NCI-H526 (cell line): ENCODE results near the gene COPS3.
A peak's percentile ranks its signal among the peaks of the same experiment; 100 is the strongest.

Experiments
- DNase-seq, 2 experiments: peaks; one replicate each; lab custom pipeline; 2025; lab: John Stamatoyannopoulos, UW

COPS3 gene

DNA sequence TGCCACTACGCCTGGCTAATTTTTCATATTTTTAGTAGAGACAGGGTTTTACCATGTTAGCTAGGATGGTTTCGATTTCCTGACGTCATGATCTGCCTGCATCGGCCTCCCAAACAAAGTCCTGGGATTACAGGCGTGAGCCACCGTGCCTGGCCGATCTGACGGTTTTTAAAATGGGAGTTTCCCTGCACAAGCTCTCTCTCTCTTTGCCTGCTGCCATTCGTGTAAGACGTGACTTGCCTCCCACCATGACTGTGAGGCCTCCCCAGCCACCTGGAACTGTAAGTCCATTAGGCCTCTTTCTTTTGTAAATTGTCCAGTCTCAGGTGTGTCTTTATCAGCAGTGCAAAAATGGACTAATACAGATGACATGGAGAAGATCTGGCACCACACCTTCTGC lies 39.4 kb downstream of the COPS3 start:
- DNase-seq = no peak

DNA sequence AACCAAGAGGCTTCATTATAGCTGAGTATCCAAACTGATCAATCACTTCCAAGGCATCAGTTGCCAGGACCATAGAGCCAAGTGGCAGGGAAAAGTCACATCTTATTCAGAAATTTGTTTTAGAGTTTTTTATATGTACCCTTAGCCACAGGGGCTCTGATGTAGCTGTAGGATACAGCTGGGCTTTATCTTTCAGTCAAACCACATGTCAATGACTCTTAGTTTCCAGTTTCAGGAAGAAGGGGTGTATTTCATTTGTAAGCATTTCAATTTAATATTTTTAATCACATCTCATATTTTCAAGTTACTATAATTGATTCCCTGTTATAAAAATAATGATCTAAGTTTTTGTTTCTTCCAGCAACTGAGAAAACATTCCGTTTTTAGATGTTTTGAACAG lies 41.2 kb downstream of the COPS3 start:
- DNase-seq = no peak

- DNase-seq = peak; percentile 48 to 82
Observed at GRCh38 chr17:17237026-17237799, 43.8 kb downstream of the COPS3 start, which contains the start of gene FLCN. TSS of gene FLCN (minus strand) at chr17:17237168. CDS start at chr17:17228137, 9,031 bp downstream.

GRCh38 chr17:17236295-17237025 lies 44.6 kb downstream of the COPS3 start:
- peak in 1 of 2 experiments; percentile 30 for DNase-seq

DNA sequence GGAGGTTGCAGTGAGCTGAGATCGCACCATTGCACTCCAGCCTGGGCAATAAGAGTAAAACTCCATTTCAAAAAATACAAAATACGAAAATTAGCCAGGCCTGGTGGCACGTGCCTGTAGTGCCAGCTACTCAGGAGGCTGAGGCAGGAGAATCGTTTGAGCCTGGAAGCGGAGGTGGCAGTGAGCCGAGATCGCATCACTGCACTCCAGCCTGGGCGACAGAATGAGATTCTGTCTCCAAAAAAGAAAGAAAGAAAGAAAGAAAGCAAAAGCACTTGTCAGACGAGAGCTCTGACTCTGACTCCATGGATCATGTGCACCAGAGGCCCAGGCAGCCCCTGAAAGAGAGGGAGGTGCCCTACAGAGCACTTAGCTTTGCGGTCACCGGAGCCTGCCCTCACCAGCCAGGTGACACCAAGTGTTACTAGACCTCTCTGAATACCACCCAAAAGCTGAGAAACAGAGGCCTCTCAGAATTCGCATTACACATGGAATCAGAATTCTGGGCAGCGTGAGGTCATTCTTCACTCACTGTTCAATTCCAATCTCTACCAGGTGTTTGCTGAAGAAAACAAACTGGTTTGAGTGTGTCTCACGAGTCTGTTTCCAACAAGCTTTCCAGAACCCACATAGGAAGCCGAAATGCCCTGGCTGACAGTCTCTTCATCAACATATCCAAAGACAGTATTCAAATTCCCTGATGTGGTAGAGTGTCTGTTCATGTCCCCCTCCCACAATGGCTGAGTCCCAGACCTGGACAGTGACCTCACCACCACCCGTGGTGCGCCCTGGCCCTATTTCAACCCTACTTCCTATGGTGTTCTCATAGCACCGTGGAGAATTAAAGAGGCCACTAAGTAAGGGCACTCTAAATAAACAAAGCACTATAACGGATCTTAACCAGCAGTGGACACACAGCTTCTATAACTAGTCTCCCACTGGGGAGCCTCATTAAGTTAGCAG lies 45.6 kb downstream of the COPS3 start:
- peak in 1 of 2 experiments; percentile 31 for DNase-seq

GRCh38 chr17:17232303-17232621 lies 48.8 kb downstream of the COPS3 start:
- DNase-seq = no peak

DNA sequence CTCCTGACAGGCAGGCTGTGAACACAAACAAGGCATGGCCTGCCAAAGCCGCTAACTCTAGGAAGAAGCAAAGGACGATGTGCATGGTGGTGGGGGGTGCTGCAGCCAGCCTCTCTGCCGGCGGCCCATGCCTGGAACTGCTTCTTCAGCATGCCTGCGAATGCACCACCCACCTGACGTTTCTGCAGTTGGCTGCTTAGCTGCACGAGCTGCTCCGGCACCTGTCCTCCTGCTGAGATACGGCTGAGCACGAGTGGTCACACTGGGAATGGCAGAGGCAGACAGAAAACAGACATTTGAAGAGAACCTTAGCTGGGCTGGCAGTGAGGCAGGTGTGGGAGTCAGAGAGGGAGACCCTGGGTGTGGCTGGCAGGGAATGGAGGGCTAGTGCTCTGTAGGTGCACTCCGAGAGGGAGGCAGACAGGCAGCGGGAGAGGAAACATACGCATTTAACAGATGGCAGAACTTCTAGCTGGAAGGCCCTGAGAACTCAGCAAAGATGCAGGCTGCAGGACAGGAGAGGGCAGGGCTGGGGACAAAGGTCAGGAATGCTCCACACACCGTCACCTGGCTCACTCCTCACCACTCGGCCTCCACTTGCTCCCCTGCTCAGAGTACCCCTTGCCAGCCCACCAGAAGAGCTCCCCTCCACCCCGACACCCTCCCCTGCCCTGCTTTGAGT lies 49.3 kb downstream of the COPS3 start:
- DNase-seq = no peak

GRCh38 chr17:17229416-17230384 lies 51.3 kb downstream of the COPS3 start:
- DNase-seq = no peak

GRCh38 chr17:17228521-17229279 lies 52.3 kb downstream of the COPS3 start:
- DNase-seq = no peak

DNA sequence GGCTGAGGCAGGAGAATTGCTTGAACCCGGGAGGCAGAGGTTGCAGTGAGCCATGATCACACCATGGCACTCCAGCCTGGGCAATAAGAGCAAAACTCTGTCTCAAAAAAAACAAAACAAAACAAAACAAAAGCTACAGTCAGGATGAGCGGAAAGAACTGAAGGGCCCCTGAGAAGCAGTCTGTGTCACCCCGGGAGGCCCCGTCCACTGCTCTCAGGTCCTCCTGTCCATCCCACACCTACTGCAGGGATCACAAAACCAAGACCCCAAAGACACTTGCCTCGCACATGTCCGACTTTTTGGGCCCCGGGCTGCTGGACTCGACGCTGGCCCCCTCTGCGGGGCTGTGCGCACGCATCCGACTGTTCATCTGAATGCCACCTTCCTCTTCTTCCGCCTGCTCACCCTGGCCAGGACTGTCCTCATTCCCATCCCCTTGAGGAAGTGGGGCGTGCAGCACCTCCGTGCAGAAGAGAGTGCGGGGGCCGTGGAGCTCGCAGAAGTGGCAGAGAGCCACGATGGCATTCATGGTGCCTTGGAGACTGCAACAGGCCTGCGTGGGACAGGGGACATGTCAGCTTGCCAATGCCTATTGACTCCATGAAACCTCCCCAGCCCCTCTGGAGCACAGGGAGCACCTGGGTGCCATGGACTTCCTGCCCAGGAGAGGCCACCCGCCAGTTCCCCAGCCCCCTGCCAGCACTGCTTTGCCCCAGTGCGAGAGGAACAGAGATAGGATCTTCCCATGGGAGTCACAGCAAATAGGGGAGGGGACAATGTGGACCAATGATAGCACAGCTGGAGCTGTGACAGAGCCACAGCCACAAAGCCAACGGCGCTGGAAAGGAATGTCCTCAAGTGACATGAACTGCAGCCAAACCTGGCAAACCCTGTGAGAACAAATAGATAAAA lies 53.2 kb downstream of the COPS3 start:
- DNase-seq = no peak

GRCh38 chr17:17226451-17227265 lies 54.4 kb downstream of the COPS3 start:
- no peak for DNase-seq

DNA sequence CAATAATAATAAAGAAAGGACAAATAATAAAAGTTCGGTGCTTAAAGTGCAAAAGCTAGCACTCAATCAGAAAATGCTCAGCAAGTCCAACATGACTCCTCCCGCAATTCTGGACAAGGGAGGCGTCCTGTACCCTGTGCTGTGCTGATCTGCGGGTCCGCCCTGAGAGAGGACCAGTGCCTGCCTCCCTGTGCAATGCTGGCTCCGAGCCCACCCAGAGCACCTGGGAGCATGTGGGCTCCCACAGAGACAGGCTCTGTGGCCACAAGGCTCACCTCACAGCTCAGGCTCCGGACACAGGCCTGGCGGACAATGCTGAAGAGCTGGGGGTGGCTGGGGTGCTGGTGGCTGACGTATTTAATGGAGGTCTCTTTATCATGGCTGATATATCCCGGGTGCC lies 55.1 kb downstream of the COPS3 start:
- DNase-seq = no peak

GRCh38 chr17:17224137-17224536 lies 56.9 kb downstream of the COPS3 start:
- no peak for DNase-seq

GRCh38 chr17:17223736-17224135 lies 57.3 kb downstream of the COPS3 start:
- DNase-seq = no peak

GRCh38 chr17:17221329-17221728 lies 59.7 kb downstream of the COPS3 start:
- no peak for DNase-seq

DNA sequence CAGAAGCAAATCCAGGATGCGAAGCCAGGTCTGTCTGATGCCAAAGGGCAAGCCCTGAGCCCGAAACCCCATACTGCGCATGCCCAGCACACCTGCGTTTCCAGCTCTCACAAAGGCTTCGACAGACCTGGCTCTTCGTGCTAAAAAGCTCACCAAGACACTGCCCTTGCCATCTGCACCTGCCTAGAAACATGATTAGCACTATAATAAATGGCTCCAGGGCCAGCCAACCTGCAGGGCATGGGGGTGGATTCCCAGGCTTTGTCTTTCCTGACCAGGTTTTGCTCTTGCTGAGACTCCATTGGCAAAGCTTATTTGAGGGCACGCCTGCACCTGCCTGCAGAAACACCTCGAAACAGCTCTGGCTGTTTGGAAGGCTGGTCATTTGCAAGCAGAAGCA lies 60.5 kb downstream of the COPS3 start:
- DNase-seq = no peak

- no peak for DNase-seq
Observed at GRCh38 chr17:17217995-17218394, 63.1 kb downstream of the COPS3 start.

- DNase-seq = peak in 1 of 2 experiments; percentile 43
Observed at GRCh38 chr17:17216776-17217175, 64.3 kb downstream of the COPS3 start.
